Measurements from ENCODE around the gene CELA1. TPM values are rescaled to one million over a fixed set of nuclear protein-coding genes. Genes with fewer than 3 reads are reported as not detected.
"Not testable (repeated sequence)": the region's sequence is repeated elsewhere in the genome, so short reads cannot be mapped to it uniquely, and the experiment has no call there.

CELA1 gene
- total and polyA plus RNA-seq, 2 experiments from 2014 or later = not detected

- no peak overlapping the region for H3K27ac ChIP-seq
- H3K9me2 ChIP-seq (ENCODE audit: insufficient read depth) = no peaks in the 10 kb centered on the region
- 0 out of 2 replicates have a peak, but pooled peaks cover 10% of the 10 kb centered on the region for H3F3A ChIP-seq (ENCODE audit: insufficient read depth)
- TF ChIP-seq EZH2 (IDR thresholded peaks at IDR 0.05; ENCODE audit: insufficient read depth, poor library complexity, severe bottlenecking) (no peak), EZH2phosphoT487 (IDR thresholded peaks at IDR 0.05; ENCODE audit: insufficient read depth, low read depth) (no peak)
- H3K9ac ChIP-seq = no peak overlapping the region
- H3K79me2 ChIP-seq (ENCODE audit: insufficient read depth) = no peaks in the 10 kb centered on the region
- no peaks in the 10 kb centered on the region for H3K27me3 ChIP-seq (replicated peaks; ENCODE audit: insufficient read depth)
- H3K4me3 ChIP-seq = no peak overlapping the region
- no peak overlapping the region for H2AFZ ChIP-seq
- in situ Hi-C loops (cut with MboI) = no loop called here
- H3K36me3 ChIP-seq (ENCODE audit: low read depth) = no peaks in the 10 kb centered on the region
- peak; percentile 37 for DNase-seq
- no peaks in the 10 kb centered on the region for H4K20me1 ChIP-seq (ENCODE audit: insufficient read depth)
- no peak overlapping the region for H3K4me2 ChIP-seq (ENCODE audit: unreplicated experiment)
- H3K9me3 ChIP-seq (ENCODE audit: low read depth) = no peaks in the 10 kb centered on the region
- 0 out of 2 replicates have a peak, but pooled peaks cover 7% of the 10 kb centered on the region for H3K4me1 ChIP-seq (ENCODE audit: insufficient read depth)
Measured at GRCh38 chr12:51293696-51294095, 52.8 kb downstream of the CELA1 start.

GRCh38 chr12:51291603-51292513 is 54.6 kb downstream of the CELA1 start:
- H3K9me3 ChIP-seq (ENCODE audit: low read depth); H4K20me1 ChIP-seq (ENCODE audit: insufficient read depth); H3K4me3 ChIP-seq; H3K27ac ChIP-seq; H3K79me2 ChIP-seq (ENCODE audit: insufficient read depth); H3K9ac ChIP-seq; H3K36me3 ChIP-seq (ENCODE audit: low read depth); in situ Hi-C loops (cut with MboI); H3F3A ChIP-seq (ENCODE audit: insufficient read depth); H3K27me3 ChIP-seq (replicated peaks; ENCODE audit: insufficient read depth); H3K4me2 ChIP-seq (ENCODE audit: unreplicated experiment); H3K9me2 ChIP-seq (ENCODE audit: insufficient read depth); H2AFZ ChIP-seq; H3K4me1 ChIP-seq (ENCODE audit: insufficient read depth); DNase-seq: not testable (repeated sequence)
- 78 to 86% methylated on average over 8 to 9 of the region's 9 CpGs for WGBS, 2 experiments (ENCODE audit: low coverage in 1 of 2, low lambda C conversion rate in 2 of 2, missing lambda C conversion rate in 2 of 2)

GRCh38 chr12:51285843-51286242 is 60.6 kb downstream of the CELA1 start:
- no peaks in the 10 kb centered on the region for H3K9me2 ChIP-seq (ENCODE audit: insufficient read depth)
- no peak overlapping the region for H3K9ac ChIP-seq
- no peak overlapping the region for H3K27ac ChIP-seq
- no peaks in the 10 kb centered on the region for H3F3A ChIP-seq (ENCODE audit: insufficient read depth)
- no peak for DNase-seq
- H2AFZ ChIP-seq = no peak overlapping the region
- 97 to 100% methylated on average over 1 of the region's 1 CpG for WGBS, 2 experiments (ENCODE audit: low coverage in 1 of 2, low lambda C conversion rate in 2 of 2, missing lambda C conversion rate in 2 of 2)
- H3K4me1 ChIP-seq (ENCODE audit: insufficient read depth) = peaks cover 7% of the 10 kb centered on the region; the same call in 1 of the 2 replicates
- H3K79me2 ChIP-seq (ENCODE audit: insufficient read depth) = no peaks in the 10 kb centered on the region
- H3K4me3 ChIP-seq = no peak overlapping the region
- H4K20me1 ChIP-seq (ENCODE audit: insufficient read depth) = no peaks in the 10 kb centered on the region
- in situ Hi-C loops (cut with MboI) = no loop called here
- TF ChIP-seq EZH2phosphoT487 (IDR thresholded peaks at IDR 0.05; ENCODE audit: insufficient read depth, low read depth) (no peak), EZH2 (IDR thresholded peaks at IDR 0.05; ENCODE audit: insufficient read depth, poor library complexity, severe bottlenecking) (no peak)
- no peaks in the 10 kb centered on the region for H3K36me3 ChIP-seq (ENCODE audit: low read depth)
- no peaks in the 10 kb centered on the region for H3K9me3 ChIP-seq (ENCODE audit: low read depth)
- H3K4me2 ChIP-seq (ENCODE audit: unreplicated experiment) = no peak overlapping the region
- no peaks in the 10 kb centered on the region for H3K27me3 ChIP-seq (replicated peaks; ENCODE audit: insufficient read depth)

- Histone ChIP-seq H3F3A (ENCODE audit: insufficient read depth) (no peaks in the 10 kb centered on the region), H2AFZ (peak overlapping the region; percentile 10; the same call in 1 of the 2 replicates), H3K36me3 (ENCODE audit: low read depth) (no peaks in the 10 kb centered on the region), H4K20me1 (ENCODE audit: insufficient read depth) (no peaks in the 10 kb centered on the region), H3K27ac (no peak overlapping the region), H3K4me2 (ENCODE audit: unreplicated experiment) (no peak overlapping the region), H3K9me2 (ENCODE audit: insufficient read depth) (no peaks in the 10 kb centered on the region), H3K4me1 (ENCODE audit: insufficient read depth) (peaks cover 7% of the 10 kb centered on the region; the same call in 1 of the 2 replicates), H3K9ac (no peak overlapping the region), H3K9me3 (ENCODE audit: low read depth) (no peaks in the 10 kb centered on the region), H3K4me3 (no peak overlapping the region), H3K79me2 (ENCODE audit: insufficient read depth) (no peaks in the 10 kb centered on the region), H3K27me3 (replicated peaks; ENCODE audit: insufficient read depth) (no peaks in the 10 kb centered on the region)
- TF ChIP-seq EZH2 (IDR thresholded peaks at IDR 0.05; ENCODE audit: insufficient read depth, poor library complexity, severe bottlenecking) = no peak
- TF ChIP-seq EZH2phosphoT487 (IDR thresholded peaks at IDR 0.05; ENCODE audit: insufficient read depth, low read depth) = no peak
- in situ Hi-C loops (cut with MboI) = no loop called here
- WGBS, 2 experiments (ENCODE audit: low coverage in 1 of 2, low lambda C conversion rate in 2 of 2, missing lambda C conversion rate in 2 of 2) = 84% methylated on average over 4 of the region's 4 CpGs
- DNase-seq = peak; percentile 74
Measured at GRCh38 chr12:51281202-51281924, 65.1 kb downstream of the CELA1 start.

Other genes starting within 250 kb of the CELA1 start
- 9.0 and 20.2 TPM in 2 replicates for gene TFCP2, start 173.5 kb downstream of the CELA1 start, total RNA-seq (2014; rRNA removed; shearing (Covaris generic))
- 10.8 and 12.4 TPM in 2 replicates for gene TFCP2, start 173.5 kb downstream of the CELA1 start, polyA plus RNA-seq (2016; fragmentation: Nextera tagmentation; extraction: Ambion mirVana)
- gene POU6F1, start 128.6 kb downstream of the CELA1 start, total RNA-seq (2014; rRNA removed; shearing (Covaris generic)) = 1.0 and 3.0 TPM in 2 replicates
- 1.8 and 2.4 TPM in 2 replicates for gene POU6F1, start 128.6 kb downstream of the CELA1 start, polyA plus RNA-seq (2016; fragmentation: Nextera tagmentation; extraction: Ambion mirVana)
- 145 and 150 TPM in 2 replicates for gene DAZAP2, start 107.9 kb downstream of the CELA1 start, total RNA-seq (2014; rRNA removed; shearing (Covaris generic))
- gene DAZAP2, start 107.9 kb downstream of the CELA1 start, polyA plus RNA-seq (2016; fragmentation: Nextera tagmentation; extraction: Ambion mirVana) = 216 and 228 TPM in 2 replicates
- gene SMAGP, start 76.3 kb downstream of the CELA1 start, total RNA-seq (2014; rRNA removed; shearing (Covaris generic)) = 18.2 and 18.8 TPM in 2 replicates
- gene SMAGP, start 76.3 kb downstream of the CELA1 start, polyA plus RNA-seq (2016; fragmentation: Nextera tagmentation; extraction: Ambion mirVana) = 35.0 and 41.0 TPM in 2 replicates
- gene BIN2, start 22.5 kb downstream of the CELA1 start, total RNA-seq (2014; rRNA removed; shearing (Covaris generic)) = not detected in 2 replicates
- gene BIN2, start 22.5 kb downstream of the CELA1 start, polyA plus RNA-seq (2016; fragmentation: Nextera tagmentation; extraction: Ambion mirVana) = not detected in 2 replicates
- 9.4 and 22.4 TPM in 2 replicates for gene GALNT6, start 44.7 kb upstream of the CELA1 start, total RNA-seq (2014; rRNA removed; shearing (Covaris generic))
- gene GALNT6, start 44.7 kb upstream of the CELA1 start, polyA plus RNA-seq (2016; fragmentation: Nextera tagmentation; extraction: Ambion mirVana) = 3.9 and 4.3 TPM in 2 replicates
- gene SLC4A8, start 78.2 kb upstream of the CELA1 start, total RNA-seq (2014; rRNA removed; shearing (Covaris generic)) = 2.6 and 4.3 TPM in 2 replicates
- gene SLC4A8, start 78.2 kb upstream of the CELA1 start, polyA plus RNA-seq (2016; fragmentation: Nextera tagmentation; extraction: Ambion mirVana) = 3.1 and 4.6 TPM in 2 replicates
- gene SCN8A, start 244.6 kb upstream of the CELA1 start, total RNA-seq (2014; rRNA removed; shearing (Covaris generic)) = 12.9 and 13.8 TPM in 2 replicates
- 4.4 and 6.7 TPM in 2 replicates for gene SCN8A, start 244.6 kb upstream of the CELA1 start, polyA plus RNA-seq (2016; fragmentation: Nextera tagmentation; extraction: Ambion mirVana)